BJ (cell line): ENCODE data around the gene XPR1. TPM values are rescaled to one million over a fixed set of nuclear protein-coding genes. Genes with fewer than 3 reads are reported as not detected.

Source experiments
- CTCF ChIA-PET: fragments of 350-600 bp; formaldehyde crosslinking; extraction: SDS; loops from one replicate; lab custom pipeline; 2021; ENCODE audit warnings: antibody characterized with exemption, inconsistent platforms; lab: Yijun Ruan, JAX
- POLR2A ChIA-PET: fragments of 300-600 bp; sonication (Branson Sonifier 250); formaldehyde crosslinking; extraction: SDS; loops from one replicate; lab custom pipeline; 2021; ENCODE audit warnings: antibody characterized with exemption; lab: Charles Lee
- DNase-seq: peaks from one replicate; pipeline ENCODE4 v3.0.0-alpha.2; 2011; ENCODE audit warnings: low read depth
- H3K27me3 ChIP-seq: 2 replicates; pipeline ENCODE4 v1.6.0; 2011; ENCODE audit warnings: low read length; ENCODE audit not compliant: control insufficient read depth, insufficient read depth
- H3K36me3 ChIP-seq: 2 replicates; pipeline ENCODE4 v1.5.1; 2011; ENCODE audit warnings: low read length; ENCODE audit not compliant: control insufficient read depth, insufficient read depth
- H3K4me3 ChIP-seq: 2 replicates; pipeline ENCODE4 v1.5.1; 2011; ENCODE audit warnings: low read depth, mild to moderate bottlenecking, control low read depth, low read length
- polyA plus RNA-seq: library from polyadenylated mRNA; depleted of rRNA; stranded (reverse); fragments of >200 nt; gene quantifications from 2 replicates; pipeline ENCODE4 v1.2.3, GENCODE V29; 2011
- TF ChIP-seq, protein P1 (sequence below): IDR thresholded peaks from 2 replicates; pipeline ENCODE4 v1.5.1; 2011; ENCODE audit warnings: low read depth, mild to moderate bottlenecking, control low read depth, inconsistent platforms, low read length, moderate library complexity; ENCODE audit not compliant: insufficient read depth

The XPR1 gene
- polyA plus RNA-seq, 1 experiment, result 17.3 TPM

DNA sequence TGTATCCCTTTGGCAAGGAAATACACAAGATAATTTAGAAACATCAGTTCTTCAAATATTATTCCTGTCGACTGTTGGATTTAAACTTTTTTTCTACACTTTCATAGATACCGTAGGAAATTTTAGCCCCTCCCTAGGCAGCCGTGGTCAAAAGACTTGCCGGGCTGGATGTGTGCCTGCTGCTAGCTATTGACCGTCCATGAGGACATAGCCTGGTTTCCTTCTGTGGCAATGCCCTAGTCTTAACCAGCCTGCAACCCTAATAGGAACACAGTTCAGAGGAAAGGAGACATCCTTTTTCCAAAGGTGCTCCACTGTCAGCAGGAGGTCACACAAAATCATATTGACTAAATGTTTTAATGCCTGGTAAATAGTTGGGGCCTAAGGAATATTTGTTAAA is 260.4 kb downstream of the XPR1 start:
- TF ChIP-seq, protein P1, sequence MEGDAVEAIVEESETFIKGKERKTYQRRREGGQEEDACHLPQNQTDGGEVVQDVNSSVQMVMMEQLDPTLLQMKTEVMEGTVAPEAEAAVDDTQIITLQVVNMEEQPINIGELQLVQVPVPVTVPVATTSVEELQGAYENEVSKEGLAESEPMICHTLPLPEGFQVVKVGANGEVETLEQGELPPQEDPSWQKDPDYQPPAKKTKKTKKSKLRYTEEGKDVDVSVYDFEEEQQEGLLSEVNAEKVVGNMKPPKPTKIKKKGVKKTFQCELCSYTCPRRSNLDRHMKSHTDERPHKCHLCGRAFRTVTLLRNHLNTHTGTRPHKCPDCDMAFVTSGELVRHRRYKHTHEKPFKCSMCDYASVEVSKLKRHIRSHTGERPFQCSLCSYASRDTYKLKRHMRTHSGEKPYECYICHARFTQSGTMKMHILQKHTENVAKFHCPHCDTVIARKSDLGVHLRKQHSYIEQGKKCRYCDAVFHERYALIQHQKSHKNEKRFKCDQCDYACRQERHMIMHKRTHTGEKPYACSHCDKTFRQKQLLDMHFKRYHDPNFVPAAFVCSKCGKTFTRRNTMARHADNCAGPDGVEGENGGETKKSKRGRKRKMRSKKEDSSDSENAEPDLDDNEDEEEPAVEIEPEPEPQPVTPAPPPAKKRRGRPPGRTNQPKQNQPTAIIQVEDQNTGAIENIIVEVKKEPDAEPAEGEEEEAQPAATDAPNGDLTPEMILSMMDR, result no peak
- Histone ChIP-seq H3K27me3 (no peaks in the 10 kb centered on the region), H3K36me3 (no peaks in the 10 kb centered on the region), H3K4me3 (no peak overlapping the region)
- POLR2A ChIA-PET, result no interaction called here
- DNase-seq, result no peak
- CTCF ChIA-PET, result interaction anchor here (1.8 kb wide), 1 partner anchor 10 kb away, joined by 5 read pairs; no protein-coding TSS in a partner anchor

DNA sequence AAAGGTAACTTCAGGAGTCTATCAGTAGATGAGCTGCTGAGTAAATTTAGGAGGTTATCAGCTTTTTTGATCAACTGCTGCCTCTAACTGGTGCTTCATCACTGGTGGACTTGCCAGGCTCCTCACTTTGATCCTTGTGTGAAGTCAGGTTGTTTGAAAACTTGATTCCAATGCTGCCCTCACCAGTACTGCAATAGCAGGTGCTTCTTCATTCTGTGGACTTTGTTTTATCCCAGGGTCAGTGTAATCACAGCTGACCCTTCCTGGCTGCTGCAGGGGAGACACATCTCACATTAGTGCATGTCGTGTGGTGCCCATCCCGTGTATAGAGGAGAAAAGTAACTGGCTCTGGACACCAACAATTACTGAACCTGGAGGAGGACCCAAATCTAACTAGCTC is 260.9 kb downstream of the XPR1 start:
- TF ChIP-seq, protein P1, result no peak
- H3K4me3 ChIP-seq, result no peak overlapping the region
- no peaks in the 10 kb centered on the region for H3K27me3 ChIP-seq
- DNase-seq, result no peak
- CTCF ChIA-PET, result interaction anchor here (1.8 kb wide), 1 partner anchor 11 kb away, joined by 5 read pairs; no protein-coding TSS in a partner anchor
- no peaks in the 10 kb centered on the region for H3K36me3 ChIP-seq
- POLR2A ChIA-PET, result no interaction called here

DNA sequence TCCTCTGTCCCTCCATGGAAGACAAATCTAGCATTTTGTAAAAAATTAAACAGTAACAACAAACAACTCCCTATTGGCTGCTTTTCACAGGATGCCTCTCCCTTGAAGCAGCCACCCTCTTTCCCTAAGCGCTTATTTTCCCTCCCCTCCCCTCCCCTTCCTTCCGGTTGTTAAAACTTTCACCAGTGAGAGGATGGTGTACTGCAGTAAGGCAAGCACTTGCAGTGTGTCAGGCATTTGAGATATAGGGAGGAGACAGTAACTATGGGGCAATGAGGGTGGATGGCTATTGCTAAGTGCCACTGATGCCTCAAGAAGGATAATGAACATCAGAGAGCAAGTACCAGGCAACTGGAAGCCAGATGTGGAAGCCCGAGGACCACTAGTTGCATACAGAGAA is 261.8 kb downstream of the XPR1 start:
- H3K4me3 ChIP-seq, result no peak overlapping the region
- POLR2A ChIA-PET, result no interaction called here
- CTCF ChIA-PET, result interaction anchor here (1.2 kb wide), 1 partner anchor 12 kb away, joined by 4 read pairs; no protein-coding TSS in a partner anchor
- H3K36me3 ChIP-seq, result no peaks in the 10 kb centered on the region
- no peak for DNase-seq
- H3K27me3 ChIP-seq, result no peaks in the 10 kb centered on the region
- TF ChIP-seq, protein P1, result no peak

DNA sequence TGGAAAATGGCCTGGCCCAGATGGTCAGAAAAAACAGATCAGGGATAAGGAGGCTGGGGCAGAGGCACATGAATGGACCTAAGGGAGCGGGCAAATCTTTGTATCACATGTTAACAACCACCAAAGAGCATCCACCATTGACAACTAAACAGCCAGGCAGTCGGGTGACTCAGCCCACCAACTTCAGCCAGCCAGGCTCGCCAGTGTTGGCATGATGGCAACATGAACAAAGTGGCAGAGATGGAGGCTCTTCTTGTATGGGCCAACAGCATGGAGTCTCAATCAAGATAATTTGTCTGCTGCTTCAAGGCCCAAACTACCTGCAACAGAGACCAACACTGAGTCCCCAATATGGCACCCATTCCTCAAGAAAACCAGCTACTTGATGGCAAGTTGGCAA is 264.3 kb downstream of the XPR1 start:
- TF ChIP-seq, protein P1, result no peak
- no peak for DNase-seq
- CTCF ChIA-PET, result interaction anchor here (3.7 kb wide), 1 partner anchor 14 kb away, joined by 17 read pairs; no protein-coding TSS in a partner anchor
- POLR2A ChIA-PET, result no interaction called here
- H3K4me3 ChIP-seq, result no peak overlapping the region
- H3K27me3 ChIP-seq, result no peaks in the 10 kb centered on the region; the same call in 1 of the 2 replicates
- H3K36me3 ChIP-seq, result no peaks in the 10 kb centered on the region

DNA sequence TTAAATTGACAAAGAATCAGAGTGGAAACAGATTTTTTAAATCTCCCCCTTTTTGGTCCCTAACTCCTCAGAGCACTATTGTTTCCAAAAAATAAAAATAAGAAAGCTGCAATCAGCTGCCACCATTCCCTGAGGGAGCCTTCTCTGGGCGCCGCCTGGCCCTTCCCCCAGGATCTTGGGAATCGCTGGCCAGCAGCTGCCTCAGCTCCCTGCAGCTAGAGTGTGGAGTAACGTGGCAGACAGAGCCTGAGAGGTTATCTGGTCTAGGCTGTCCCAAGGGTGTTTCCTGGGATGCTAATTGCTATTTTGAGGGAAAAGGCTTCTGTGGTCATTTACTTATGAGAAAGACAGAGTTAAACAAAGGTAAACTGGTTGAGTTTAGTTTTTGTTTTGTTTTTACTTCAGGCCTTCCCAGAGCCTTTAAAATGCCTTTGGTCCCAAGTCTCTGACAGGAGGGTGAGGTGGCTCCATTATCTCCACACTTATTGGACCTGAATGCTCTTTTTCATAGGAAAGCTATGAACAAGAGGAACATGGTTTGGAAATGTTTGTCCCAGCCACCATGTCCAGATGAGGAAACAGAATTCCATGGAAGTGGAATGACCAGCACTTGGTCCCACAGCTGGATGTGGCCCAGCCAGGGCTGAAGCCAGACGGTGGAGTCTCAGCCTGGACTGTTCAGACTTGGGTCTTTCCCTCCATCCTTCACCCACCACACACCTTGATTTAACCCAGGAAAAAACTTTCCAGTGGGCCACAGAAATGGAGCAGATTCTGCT is 266.8 kb downstream of the XPR1 start:
- no peak for DNase-seq
- POLR2A ChIA-PET, result interaction anchor here (0.7 kb wide), 1 partner anchor 397 kb away, joined by 3 read pairs; no protein-coding TSS in a partner anchor
- CTCF ChIA-PET, result interaction anchor here (0.8 to 3.7 kb wide), 9 partner anchors 8 to 269 kb away, joined by 3 to 17 read pairs (median 3); no protein-coding TSS in a partner anchor
- no peaks in the 10 kb centered on the region for H3K36me3 ChIP-seq
- H3K4me3 ChIP-seq, result no peak overlapping the region
- H3K27me3 ChIP-seq, result no peaks in the 10 kb centered on the region; the same call in 1 of the 2 replicates
- TF ChIP-seq, protein P1, result no peak
